GM06990 (cell line): ENCODE measurements around the gene CCDC33.

Source experiments
- DNase-seq: peaks from one replicate; pipeline ENCODE4 v3.0.0-alpha.2; 2011; ENCODE audit not compliant: insufficient read length; ENCODE audit errors: extremely low read depth
- H3K27me3 ChIP-seq: replicated peaks from 2 replicates; pipeline ENCODE4 v1.6.0; 2011; ENCODE audit warnings: low read length; ENCODE audit not compliant: control insufficient read depth, insufficient read depth
- H3K36me3 ChIP-seq: 2 replicates; pipeline ENCODE4 v1.5.1; 2011; ENCODE audit warnings: low read length; ENCODE audit not compliant: control insufficient read depth, insufficient read depth
- H3K4me3 ChIP-seq: replicated peaks from 2 replicates; pipeline ENCODE4 v1.5.1; 2011; ENCODE audit warnings: low read depth, mild to moderate bottlenecking, control low read depth, low read length
- TF ChIP-seq, protein P1 (sequence below): IDR thresholded peaks from 2 replicates; pipeline ENCODE4 v1.5.1; 2011; ENCODE audit warnings: low read length, control low read depth, mild to moderate bottlenecking, inconsistent platforms; ENCODE audit not compliant: insufficient read depth, poor library complexity, severe bottlenecking

The CCDC33 gene

DNA sequence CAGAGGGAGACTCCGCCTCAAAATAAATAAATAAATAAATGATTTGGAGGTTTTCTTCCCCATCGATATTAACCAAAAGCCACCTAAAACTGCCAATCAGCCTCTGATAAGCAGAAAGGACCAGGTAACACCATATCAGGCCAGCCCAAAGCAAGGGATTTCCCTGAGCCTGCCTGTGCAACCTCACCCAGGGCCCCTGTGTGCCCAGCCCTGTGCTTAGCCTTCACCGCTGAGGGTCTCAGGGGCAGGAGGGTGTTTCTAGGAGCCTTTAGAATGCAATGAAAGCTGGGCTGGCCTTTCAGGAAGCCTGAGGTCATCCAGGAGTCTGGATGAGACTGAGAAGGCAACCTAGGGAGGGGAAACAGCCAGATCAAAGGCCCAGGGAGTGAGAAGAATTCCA is 95.9 kb downstream of the CCDC33 start:
- no peak overlapping the region for H3K4me3 ChIP-seq
- TF ChIP-seq, protein P1, sequence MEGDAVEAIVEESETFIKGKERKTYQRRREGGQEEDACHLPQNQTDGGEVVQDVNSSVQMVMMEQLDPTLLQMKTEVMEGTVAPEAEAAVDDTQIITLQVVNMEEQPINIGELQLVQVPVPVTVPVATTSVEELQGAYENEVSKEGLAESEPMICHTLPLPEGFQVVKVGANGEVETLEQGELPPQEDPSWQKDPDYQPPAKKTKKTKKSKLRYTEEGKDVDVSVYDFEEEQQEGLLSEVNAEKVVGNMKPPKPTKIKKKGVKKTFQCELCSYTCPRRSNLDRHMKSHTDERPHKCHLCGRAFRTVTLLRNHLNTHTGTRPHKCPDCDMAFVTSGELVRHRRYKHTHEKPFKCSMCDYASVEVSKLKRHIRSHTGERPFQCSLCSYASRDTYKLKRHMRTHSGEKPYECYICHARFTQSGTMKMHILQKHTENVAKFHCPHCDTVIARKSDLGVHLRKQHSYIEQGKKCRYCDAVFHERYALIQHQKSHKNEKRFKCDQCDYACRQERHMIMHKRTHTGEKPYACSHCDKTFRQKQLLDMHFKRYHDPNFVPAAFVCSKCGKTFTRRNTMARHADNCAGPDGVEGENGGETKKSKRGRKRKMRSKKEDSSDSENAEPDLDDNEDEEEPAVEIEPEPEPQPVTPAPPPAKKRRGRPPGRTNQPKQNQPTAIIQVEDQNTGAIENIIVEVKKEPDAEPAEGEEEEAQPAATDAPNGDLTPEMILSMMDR, result no peak
- DNase-seq, result no peak
- no peaks in the 10 kb centered on the region for H3K36me3 ChIP-seq
- no peaks in the 10 kb centered on the region for H3K27me3 ChIP-seq

DNA sequence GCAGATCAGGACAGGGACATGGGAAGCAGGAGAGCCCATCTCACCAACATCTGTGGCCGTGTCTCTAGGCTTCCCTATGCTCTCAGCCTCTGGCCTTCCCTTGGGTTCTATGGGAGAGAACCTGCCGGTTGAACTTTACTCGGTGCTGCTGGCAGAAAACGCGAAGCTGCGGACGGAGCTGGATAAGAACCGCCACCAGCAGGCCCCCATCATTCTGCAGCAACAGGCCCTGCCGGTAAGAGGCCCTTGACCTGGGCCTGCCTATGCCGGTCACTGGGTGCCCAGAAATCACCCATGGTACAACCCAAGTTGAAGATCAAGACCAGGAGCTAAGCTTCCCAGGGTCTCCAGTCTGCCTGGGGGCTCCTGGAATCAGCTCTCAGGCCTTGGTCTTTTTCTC is 96.5 kb downstream of the CCDC33 start:
- Histone ChIP-seq H3K27me3 (no peaks in the 10 kb centered on the region), H3K36me3 (no peaks in the 10 kb centered on the region), H3K4me3 (no peak overlapping the region)
- no peak for DNase-seq
- TF ChIP-seq, protein P1, result no peak

DNA sequence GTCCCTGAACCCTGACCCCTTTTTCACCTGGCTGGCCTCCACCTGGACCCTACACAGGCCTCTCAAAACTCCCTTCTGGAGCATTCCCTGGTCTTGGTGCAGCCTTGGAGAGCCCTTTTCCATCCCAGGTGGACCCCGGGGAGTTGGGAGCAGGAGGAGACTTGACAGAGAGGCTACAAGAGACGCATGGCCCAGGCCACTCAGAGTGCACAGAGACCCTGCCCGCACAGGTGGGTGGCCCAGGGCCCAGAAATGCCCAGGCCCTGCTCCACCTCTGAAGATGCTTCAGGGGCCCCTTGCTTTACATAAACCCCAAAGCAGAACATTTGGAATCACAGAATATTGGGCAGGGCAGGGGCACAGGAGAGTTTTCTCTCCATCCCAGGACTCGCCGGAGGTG is 97.0 kb downstream of the CCDC33 start:
- TF ChIP-seq, protein P1, result no peak
- DNase-seq, result no peak
- no peaks in the 10 kb centered on the region for H3K27me3 ChIP-seq
- H3K36me3 ChIP-seq, result no peaks in the 10 kb centered on the region
- H3K4me3 ChIP-seq, result no peak overlapping the region

DNA sequence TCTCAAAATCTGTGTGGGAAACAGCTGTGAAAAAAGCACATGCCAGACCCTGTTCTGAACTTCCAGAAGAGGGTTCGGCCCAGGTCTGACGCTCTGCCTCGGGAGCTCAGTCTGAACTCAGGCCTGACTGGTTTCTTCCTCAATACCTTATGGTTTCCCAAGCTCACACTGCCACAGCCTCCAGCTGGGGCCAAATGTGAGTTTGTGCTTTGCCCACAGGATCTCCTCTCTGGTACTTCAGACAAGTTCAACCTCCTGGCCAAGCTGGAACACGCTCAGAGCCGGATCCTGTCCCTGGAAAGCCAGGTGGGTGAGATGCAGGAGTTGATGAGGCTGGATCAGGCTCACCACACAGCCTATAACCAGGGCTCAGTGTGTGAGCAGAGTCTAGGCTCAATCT is 97.5 kb downstream of the CCDC33 start:
- TF ChIP-seq, protein P1, result no peak
- H3K4me3 ChIP-seq, result no peak overlapping the region
- no peaks in the 10 kb centered on the region for H3K36me3 ChIP-seq
- no peak for DNase-seq
- no peaks in the 10 kb centered on the region for H3K27me3 ChIP-seq

DNA sequence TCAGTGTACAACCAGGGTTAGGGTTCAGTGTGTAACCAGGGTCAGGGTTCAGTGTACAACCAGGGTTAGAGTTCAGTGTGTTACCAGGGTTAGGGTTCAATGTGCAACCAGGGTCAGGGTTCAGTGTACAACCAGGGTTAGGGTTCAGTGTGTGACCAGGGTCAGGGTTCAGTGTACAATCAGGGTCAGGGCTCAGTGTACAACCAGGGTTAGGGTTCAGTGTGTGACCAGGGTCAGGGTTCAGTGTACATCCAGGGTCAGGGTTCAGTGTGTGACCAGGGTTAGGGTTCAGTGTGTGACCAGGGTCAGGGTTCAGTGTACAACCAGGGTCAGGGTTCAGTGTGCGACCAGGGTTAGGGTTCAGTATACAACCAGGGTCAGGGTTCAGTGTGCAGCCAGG is 98.0 kb downstream of the CCDC33 start:
- Histone ChIP-seq H3K4me3 (no peak overlapping the region), H3K27me3 (no peaks in the 10 kb centered on the region), H3K36me3 (no peaks in the 10 kb centered on the region)
- DNase-seq, result no peak
- TF ChIP-seq, protein P1, result no peak

DNA sequence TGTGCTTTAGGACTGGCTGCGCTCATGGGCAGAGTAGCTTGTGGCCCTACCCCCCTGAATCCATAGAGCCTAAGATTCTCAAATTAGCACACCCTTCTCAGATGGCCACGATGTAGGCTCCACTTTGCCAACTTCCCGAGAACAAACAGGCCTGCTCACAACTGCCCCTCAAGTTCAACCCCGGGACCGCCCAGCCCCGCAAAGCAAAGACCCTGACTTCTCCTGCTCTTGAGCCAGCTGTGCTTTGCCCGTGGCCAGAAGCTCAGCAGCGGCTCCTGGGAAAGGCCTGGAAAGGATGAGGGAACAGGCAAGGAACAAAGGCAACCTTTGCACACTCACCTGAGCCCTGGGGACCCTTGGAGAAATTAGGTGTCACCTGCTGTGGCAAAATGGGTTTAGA is 99.3 kb downstream of the CCDC33 start:
- TF ChIP-seq, protein P1, result no peak
- no peaks in the 10 kb centered on the region for H3K27me3 ChIP-seq
- H3K4me3 ChIP-seq, result no peak overlapping the region
- H3K36me3 ChIP-seq, result no peaks in the 10 kb centered on the region
- no peak for DNase-seq
